DMS153 (cell line): ENCODE results near the gene SYNRG.

Experiments
- DNase-seq: peaks from one replicate; lab custom pipeline; 2025; lab: John Stamatoyannopoulos, UW

SYNRG gene

DNA sequence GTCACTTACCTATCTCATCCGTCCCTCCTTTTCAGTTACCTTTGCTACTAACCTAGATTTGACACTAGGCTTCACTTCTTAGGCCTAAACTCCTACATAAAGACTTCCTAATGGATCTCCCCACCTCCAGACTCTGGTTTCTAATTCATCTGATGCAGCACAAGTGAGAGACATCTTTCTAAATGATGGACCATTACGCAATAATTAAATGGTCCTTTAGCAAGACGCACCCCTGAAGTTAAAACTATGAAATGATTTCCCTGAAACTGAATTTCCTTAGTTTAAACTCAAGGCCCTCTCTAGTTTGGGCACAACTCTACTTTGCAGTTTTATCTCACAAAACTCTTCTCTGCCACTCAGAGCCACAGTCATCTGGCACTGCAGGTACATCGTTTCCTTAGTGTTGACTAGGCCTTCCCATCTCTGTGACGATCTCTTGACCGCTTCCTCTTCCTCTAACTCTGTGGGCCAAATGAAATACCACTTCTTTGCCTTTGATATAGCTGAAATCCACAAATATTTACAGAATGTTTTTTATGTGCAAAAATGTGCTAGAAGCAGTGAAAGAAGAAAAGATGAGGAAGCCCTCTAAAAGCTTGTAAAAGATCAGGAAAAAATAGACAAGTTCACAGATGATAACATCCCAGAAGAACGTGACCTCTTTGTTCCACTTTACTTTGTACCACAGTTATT, 3.3 kb downstream of the SYNRG start:
- DNase-seq = no peak

DNA sequence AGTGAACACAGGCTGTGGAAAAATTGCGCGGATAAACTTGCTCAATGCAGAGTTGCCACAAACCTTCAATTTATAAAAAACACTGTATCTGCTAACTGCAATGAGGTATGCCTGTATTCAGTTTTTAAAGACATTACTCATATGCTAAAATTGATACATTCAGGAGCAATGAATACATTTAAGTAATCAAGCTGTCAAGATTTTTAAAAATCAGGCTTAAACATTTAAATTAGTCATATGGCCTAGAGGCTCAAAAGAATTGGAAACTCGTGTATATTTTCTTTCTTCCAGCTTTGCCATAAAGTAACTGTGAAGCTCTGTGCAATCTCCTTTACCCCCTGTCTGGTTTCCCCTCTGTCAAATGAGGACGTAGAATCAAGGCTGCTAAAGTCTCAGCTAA, 4.1 kb downstream of the SYNRG start:
- DNase-seq = no peak

DNA sequence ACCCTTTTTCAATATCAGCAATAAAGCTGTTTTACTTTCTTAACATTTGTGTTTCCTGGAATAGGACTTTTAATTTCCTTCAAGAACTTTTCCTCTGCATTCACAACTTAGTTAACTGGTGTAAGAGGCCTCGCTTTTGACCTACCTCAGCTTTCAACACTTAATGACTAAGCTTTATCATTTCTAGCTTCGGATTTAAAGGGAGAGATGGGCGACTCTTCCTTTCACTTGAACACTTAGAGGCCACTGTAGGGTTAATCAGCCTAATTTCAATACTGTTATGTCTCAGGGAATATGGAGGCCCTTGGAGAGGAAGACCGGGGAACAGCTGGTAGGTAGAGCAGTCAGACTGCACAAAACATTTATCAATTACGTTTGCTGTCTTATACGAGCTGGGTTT, 4.7 kb downstream of the SYNRG start:
- no peak for DNase-seq

DNA sequence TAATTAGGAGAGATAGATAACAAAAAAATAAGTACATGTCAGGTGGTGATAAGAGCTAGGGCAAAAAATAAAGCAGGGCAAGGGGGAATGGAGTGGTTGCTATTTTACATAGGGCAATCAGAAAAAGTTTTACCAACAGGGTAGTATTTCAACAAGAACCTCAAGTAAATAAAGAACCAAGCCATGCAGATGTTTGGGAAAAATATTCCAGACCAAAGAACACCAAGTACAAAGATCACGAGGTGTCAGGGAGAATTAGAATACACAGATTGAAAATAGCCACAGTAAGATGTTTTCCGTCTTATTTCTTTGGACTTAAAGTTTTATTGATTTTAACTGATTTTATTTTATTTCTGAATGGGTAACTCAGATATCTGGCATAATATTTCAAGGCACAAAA, 11.1 kb downstream of the SYNRG start:
- no peak for DNase-seq

DNA sequence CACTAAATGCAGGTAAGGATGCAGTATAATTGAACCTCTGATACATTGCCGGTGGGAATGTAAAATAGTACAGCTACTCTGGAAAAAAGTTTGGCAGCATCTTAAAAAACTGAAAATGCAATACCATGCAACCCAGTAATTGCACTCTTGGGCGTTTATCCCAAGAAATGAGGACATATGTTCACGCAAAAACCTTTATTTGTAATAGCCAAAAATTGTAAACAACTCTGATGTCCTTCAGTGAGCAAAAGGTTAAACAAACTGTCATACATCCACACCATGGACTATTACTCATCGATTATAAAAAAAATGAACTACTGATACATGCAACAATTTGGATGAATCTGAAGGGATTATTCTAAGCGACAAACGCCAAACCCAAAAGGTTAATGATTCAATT, 16.9 kb downstream of the SYNRG start:
- DNase-seq = no peak

DNA sequence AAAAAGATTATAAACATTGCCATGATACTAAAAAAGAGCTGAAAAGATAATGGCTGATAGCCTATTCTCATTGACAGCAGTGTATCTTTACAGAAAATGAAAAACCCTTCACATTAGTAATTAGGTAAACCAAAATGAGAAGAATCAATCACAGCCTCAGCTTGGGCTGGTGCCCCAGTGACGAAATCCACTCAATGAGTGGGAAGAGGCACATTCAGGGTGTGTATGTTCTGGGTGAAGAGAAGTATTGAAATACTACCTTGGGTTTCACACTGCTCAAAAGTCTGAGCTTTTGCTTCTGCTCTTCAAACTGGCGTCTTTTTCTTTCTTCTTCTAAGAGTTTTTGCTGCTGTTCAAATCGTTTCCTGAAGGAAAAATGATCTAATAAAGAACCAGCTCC, 24.2 kb downstream of the SYNRG start:
- no peak for DNase-seq

DNA sequence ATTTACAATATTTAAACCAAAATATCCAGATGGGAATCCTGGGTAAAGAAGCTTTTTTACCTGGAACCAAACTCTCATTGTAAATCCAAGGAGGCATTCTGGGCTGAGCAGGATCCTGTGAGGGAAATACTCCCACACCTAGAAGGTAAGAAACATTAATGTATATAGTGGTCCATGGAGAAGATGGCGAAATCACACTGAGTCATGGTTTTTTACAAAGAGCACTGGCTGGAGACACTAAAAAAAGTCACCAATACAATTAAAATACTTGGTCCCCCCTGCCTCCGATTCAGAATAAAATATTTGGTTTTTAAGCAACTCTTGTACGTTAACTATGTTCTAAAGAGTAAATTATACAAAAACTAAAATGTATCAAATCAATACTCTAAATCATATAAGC, 32.9 kb downstream of the SYNRG start:
- no peak for DNase-seq

DNA sequence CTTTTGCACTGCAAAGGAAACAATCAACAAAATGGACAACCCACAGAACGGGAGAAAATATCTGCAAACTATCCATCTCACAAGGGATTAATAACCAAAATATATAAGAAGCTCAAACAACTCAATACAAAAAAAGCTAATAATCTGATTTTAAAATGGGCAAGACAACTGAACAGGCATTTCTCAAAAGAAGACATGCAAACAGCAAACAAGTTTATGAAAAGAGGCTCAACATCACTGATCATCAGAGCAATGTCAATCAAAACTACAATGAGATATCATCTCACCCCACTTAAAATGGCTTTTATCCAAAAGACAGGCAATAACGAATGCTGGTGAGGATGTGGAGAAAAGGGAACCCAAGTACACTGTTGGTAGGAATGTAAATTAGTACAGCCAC, 34.8 kb downstream of the SYNRG start:
- DNase-seq = no peak

DNA sequence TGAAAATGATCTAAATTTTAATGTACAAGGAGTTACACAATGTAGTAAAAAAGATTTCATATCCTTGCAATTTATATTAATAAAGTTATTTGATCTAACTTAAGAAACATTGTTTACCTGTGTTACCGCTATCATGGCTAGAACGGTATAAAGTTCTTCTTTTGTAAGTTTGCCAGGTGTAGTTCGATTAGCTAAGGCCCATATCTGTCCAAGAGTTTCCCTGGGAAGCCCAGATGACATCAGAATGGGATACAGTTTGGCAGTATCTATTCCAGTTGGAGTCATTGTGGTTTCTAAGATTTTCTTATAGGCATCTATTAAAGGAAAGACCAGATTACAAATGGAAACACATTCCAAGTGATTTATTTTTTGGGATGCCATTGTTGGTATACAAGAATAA, 37.5 kb downstream of the SYNRG start:
- no peak for DNase-seq

DNA sequence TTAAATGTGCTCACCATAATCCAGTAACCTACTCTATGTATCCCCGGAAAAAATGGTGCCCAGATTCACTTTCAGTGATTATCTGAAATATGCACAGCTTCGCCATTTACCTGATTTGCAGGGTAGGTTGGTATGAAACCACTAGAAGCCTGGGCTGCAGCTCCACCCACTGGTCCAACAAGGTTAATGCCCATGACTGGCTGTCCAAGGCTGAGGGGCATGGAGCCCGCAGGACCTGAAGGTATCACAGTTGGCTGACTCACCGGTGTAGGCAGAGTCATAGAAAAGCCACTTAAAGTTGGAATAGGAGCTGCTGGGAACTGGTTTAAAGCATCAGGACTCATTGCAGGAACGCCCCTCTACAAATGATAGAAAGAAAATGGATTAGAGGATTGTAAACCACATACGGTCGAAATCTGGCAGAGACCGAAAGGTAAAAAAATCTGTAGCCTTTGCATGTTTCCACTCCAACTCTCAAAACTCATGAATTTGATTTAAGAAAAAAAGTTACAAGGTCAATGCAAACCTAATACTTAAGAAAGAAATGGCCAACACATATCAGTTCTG, 38.6 kb downstream of the SYNRG start:
- peak; percentile 9 for DNase-seq

DNA sequence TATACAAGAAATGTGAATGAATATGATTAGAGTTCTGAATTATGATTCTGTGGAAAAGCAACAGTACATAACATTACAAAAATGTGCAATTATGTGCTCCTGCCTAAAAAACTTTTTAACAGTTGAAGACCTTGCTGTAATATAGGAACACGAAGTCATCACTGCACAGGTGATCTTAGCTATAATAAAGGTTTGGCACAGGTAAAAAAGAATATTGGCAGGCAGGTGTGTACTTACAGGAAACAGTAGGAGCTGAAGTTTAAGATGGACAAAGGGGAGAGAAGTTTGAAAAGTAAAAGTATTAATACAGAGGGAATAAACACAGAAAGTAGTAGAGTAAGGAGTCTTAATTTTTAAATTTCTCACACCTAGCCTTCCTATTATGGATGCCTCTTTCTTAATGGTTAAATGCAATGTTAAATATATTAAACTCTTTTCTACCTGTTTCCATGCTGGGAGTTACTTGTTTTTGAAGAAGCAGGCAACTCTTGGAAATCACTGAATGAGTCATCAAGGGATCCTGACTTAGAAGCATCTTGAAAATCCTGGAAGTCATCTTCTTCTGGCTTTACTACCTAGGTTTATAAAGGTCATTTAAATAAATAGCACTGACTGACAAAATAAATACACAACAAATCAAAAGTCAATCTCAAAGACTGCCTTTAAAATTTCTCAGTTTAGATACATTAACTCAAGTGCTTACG, 40.7 kb downstream of the SYNRG start:
- DNase-seq = no peak

DNA sequence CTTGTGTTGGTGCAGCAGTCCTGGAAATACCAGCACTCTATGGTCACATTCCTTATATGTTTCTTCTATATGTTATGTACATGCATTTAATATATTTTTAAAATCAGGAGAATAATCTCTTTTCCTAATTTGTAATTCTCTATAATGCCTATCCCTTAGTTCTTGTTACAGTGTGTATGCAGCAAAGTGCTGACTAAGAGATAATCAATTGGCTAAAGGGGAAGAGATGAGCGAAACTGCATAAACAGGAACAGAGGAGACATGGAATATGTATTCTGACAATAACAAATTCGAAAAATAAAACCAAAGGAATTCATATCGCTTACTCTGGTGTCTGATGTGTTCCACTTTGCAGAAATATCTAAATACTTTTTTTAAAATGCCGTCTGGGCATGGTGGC, 41.7 kb downstream of the SYNRG start:
- no peak for DNase-seq

DNA sequence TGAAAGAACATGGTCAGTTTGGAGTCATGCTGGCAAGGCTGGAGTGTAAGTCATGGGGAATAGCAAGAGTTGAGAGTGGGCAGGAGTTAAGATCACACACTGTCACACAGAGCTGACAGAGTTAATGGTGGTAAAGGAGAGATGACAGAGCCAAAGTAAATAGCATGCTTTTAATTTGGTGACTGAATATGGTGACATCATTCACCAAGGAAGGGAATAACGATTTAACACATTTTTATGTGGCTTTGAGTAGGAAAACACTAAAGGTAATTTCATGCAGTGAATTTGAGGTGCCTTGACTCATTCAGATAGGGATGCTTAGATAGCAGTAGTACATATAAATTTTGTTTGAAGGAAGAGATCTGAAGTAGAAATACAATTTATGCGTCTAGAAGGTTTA, 42.1 kb downstream of the SYNRG start:
- DNase-seq = peak; percentile 5

DNA sequence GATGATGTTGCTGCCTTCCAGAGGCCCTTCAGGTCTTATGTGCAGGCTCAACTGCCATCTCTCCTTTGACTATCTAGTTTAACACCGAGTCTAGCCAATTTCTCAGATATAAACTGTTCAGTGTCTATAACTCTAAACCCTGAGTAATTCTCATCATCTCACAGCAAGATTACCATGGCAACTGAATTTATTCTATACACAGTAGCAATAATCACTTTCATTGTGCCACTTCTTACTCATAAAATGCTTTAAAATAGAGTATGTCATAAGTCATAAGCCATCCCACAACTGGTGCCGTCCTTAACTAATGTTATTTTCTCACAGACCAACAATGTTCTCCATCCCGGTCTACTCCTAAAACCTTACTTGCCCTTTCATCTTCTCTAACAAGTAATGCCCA, 45.0 kb downstream of the SYNRG start:
- DNase-seq = no peak

DNA sequence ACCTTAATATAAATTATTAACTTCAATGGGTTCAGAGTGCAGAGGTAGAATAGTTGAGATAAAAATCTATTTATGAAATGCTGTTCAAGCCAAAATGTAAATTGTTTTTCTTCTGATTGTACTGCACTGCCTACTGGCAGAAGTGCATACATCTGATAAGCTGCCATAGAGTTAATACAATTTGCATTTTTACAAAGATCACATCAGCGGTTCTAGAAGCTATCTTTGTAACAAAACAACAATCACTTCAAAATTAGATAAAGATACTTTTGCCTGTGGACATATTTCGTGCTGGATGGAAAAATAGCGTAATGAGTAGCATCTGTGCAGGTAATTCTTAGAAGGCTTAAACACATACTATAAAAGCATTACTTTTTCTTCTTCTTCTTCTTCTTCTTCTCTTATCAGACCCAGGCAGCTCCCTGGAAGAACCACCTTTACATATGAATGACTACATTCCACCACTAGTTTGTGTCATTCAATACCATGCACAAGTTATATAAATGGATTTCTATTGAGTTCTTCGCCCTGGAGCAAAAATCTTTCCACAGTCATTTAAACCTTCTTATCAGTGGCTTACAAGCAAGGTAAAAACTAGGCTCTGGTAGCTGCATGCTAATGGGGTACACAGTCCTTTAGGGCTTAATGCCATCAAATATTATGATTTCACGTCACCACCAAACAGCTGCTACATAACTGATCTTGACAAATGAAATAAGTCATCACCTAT, 47.0 kb downstream of the SYNRG start:
- DNase-seq = no peak

DNA sequence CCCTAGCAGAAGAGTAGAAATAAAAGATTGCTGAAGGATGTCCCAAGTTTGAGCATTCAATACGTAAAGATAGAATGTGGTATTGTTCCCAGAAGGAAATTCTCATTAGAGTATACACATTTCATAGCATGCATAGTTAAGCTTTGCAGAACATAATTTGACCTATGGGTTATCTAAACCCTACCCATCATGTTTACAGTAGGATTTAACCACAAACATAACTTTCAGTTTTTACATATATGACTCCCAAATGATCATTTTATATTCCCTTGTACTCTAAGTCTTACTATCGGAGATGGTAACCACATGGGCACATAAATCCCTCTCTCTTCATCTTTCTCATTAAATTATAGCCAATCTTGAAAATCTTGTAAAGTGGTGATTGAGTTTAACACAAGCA, 50.9 kb downstream of the SYNRG start:
- DNase-seq = no peak

DNA sequence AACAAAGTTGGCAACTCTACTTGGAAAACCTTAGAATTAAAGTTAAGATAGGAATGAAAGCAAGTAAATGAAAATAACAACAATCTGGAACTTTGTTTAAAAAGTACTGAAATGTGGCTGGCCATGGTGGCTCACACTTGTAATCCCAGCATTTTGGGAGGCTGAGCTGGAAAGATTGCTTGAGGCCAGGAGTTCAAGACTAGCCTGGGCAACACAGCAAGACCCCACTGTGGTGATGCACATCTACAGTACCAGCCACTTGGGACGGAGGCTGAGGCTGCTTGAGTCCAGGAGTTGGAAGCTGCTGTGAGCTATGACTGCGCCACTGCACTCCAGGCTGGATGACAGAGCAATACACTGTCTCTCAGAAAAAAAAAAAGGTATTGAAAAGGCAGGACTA, 51.7 kb downstream of the SYNRG start:
- DNase-seq = no peak

DNA sequence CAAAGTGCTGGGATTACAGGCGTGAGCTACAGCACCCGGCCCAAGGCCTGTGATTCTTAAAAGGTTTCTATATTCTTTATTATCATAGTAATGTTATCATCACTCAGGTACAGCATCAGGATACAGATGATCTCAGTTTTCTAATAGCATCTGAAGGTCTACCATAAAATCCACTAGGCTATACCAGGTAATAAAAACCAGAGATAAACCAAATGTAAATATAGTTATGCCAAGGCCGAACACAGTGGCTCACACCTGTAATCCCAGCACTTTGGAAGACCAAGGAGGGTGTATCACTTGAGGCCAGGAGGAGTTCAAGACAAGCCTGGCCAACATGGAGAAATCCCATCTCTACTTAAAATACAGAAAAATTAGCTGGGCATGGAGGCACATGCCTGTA, 53.8 kb downstream of the SYNRG start:
- no peak for DNase-seq

DNA sequence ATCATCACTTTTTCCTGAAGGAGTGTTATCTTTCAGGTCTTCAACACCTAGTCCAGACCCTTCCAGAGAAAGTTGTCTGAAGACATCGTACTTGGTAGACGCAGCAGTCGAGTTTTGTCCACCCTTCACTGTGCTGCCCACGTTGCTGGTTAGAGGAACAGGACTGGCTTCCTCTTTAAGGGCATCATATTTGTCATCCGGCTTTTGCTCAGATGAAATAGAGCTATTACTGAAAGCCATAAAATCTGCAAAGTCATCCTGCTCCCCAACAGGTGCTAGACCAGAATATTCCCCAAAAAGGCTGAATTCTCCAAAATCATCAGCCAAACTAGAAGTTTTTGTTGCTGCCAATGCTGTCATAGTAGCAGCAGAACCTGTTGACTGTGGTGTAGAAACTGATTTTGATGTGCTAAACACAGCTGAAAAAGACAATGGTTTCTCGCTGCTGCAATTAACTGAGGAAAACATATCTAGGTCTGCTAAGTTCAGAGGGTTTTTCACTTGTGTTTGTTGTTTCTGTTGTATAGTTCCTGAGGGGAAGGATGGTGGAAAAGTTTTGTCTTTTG, 55.7 kb downstream of the SYNRG start:
- no peak for DNase-seq

DNA sequence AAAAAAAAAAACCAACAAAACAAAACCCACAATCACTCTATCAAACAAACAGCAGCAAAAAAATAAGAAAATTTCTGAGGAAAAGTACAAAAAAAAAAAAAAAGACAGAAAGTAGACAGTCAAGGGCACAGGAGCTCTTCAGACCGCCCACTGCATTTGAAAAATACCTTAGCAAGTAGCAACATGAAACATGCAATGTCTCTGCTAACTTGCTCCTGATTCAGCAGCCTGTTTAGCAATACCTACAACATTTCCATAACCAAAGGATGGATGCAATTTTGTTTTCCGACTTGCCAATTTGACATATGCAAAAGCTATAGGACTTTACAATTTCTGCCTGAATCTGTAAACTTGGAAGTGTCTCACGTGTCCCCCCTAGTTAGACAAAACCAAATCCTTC, 57.4 kb downstream of the SYNRG start:
- no peak for DNase-seq

DNA sequence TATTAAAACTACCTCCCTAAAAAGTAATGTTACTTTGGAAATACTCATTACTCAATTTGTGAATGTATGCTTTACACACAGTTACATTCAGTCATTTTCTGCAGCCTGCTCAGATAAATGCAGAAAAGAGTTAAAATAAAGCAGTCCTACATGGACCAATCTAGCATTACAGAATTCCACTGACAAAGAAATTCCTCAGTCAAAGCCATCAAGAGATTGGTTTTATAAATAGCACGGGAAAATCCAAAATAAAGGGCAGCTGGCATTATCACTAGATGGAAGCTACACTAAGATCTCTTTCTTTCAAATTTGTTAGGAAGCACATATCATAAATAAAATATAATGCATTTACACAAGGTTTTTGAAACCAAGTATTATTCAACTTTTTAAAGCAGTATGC, 61.2 kb downstream of the SYNRG start:
- DNase-seq = no peak

DNA sequence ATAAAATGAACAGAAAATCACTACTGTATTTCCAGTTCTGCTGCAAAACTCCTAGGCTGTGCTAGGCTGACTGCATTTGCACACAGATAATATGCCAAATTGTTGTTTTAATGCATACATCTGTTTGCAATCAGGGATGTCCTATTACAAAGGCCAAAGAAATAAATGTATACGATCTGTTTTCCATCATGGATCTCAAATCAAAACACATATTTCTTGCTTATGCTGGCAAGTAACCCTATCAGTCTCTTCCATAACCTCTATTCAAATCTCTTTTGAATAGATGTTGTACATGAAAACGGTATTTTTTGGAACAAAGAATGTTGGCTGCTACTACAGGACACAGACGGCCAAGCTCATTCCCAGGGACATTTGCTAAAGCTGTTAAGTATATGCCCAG, 62.9 kb downstream of the SYNRG start:
- DNase-seq = no peak

DNA sequence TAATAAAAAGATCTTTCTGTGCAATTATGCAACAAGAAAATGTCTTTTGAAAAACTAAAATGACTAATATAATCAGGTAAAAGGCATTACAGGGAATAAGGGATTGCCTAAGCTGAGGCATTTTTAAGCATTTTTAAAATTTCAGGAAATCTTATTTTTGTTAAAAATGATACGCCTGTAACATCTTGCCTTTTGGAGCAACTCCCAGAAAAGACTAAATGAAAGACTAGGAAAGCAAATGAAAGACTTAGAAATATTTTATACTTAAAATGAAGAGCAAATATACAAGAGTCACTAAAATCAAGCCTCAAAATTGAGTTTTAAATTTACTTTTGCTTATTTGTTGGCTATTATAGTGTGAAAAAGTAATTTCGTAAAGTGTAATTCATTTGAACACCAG, 63.7 kb downstream of the SYNRG start:
- DNase-seq = no peak
